K562 (cell line): Measurements from ENCODE around the gene RPL27.
"Not testable (repeated sequence)": the region's sequence is repeated elsewhere in the genome, so short reads cannot be mapped to it uniquely, and the experiment has no call there.

Experiments used
- AFF4 ChIP-seq: sonication (generic); formaldehyde crosslinking; IDR thresholded peaks from 2 replicates; pipeline ENCODE4 v1.8.0; 2023; ENCODE audit warnings: mild to moderate bottlenecking, missing genetic modification reagents
- BRCA1 ChIP-seq, 2 experiments: fragments of 450-650 bp in 1 of 2; sonication (generic) in 1 of 2; formaldehyde crosslinking in 1 of 2; IDR thresholded peaks; 2 replicates each; pipeline versions ENCODE4 v1.5.0 to v1.6.1; 2017 to 2020; ENCODE audit warnings: mild to moderate bottlenecking in 1 of 2, missing genetic modification reagents in 1 of 2
- CEBPB ChIP-seq: fragments of 450-650 bp; IDR thresholded peaks from 2 replicates; pipeline ENCODE4 v1.6.1; 2016; ENCODE audit warnings: missing genetic modification characterization, missing compliant biosample characterization
- KAT2B ChIP-seq: IDR thresholded peaks from one replicate; pipeline ENCODE4 v1.6.1; 2012; ENCODE audit warnings: low read depth, mild to moderate bottlenecking, control low read depth, inconsistent platforms, low read length, moderate library complexity
- MAFF ChIP-seq: IDR thresholded peaks from 2 replicates; pipeline ENCODE4 v1.6.1; 2012; ENCODE audit warnings: low read length, improper control_type of control experiment
- PHF21A ChIP-seq: fragments of 450-650 bp; IDR thresholded peaks from 2 replicates; pipeline ENCODE4 v1.6.1; 2017; ENCODE audit warnings: low read depth, borderline replicate concordance
- RAD21 ChIP-seq, 2 experiments: fragments of 250-450 bp in 1 of 2; fragments of 450-650 bp in 1 of 2; sonication (Bioruptor Pico) in 1 of 2; formaldehyde crosslinking in 1 of 2; IDR thresholded peaks in 1 of 2; conservative IDR thresholded peaks in 1 of 2; 2 replicates each; pipeline versions ENCODE4 v1.4.0 to v1.8.0; 2020 to 2022; ENCODE audit warnings: mild to moderate bottlenecking in 2 of 2, moderate library complexity in 1 of 2
- ZBTB43 ChIP-seq: sonication (generic); formaldehyde crosslinking; IDR thresholded peaks from 2 replicates; pipeline ENCODE4 v1.8.0; 2023; ENCODE audit warnings: mild to moderate bottlenecking, missing genetic modification reagents
- ZFX ChIP-seq: sonication (generic); formaldehyde crosslinking; IDR thresholded peaks from 2 replicates; pipeline ENCODE4 v1.8.0; 2022; ENCODE audit warnings: mild to moderate bottlenecking, missing genetic modification reagents, moderate library complexity

- TF ChIP-seq KAT2B; AFF4 (CRISPR knock-in tag); ZFX; BRCA1 (IDR thresholded peaks at IDR 0.05); BRCA1 (CRISPR knock-in tag; IDR thresholded peaks at IDR 0.05); PHF21A; ZBTB43 (CRISPR knock-in tag); RAD21 (CRISPR knock-in tag; conservative IDR thresholded peaks at IDR 0.05 in 1 of 2, IDR thresholded peaks at IDR 0.05 in 1 of 2); MAFF; CEBPB: not testable (repeated sequence)
Measured at GRCh38 chr17:42975701-42976100, 22.5 kb upstream of the RPL27 start.
